ENCODE measurements around the gene TFEB.
A peak's percentile ranks its signal among the peaks of the same experiment; 100 is the strongest.
"Not testable (repeated sequence)": the region's sequence is repeated elsewhere in the genome, so short reads cannot be mapped to it uniquely, and the experiment has no call there.

TFEB gene

DNA sequence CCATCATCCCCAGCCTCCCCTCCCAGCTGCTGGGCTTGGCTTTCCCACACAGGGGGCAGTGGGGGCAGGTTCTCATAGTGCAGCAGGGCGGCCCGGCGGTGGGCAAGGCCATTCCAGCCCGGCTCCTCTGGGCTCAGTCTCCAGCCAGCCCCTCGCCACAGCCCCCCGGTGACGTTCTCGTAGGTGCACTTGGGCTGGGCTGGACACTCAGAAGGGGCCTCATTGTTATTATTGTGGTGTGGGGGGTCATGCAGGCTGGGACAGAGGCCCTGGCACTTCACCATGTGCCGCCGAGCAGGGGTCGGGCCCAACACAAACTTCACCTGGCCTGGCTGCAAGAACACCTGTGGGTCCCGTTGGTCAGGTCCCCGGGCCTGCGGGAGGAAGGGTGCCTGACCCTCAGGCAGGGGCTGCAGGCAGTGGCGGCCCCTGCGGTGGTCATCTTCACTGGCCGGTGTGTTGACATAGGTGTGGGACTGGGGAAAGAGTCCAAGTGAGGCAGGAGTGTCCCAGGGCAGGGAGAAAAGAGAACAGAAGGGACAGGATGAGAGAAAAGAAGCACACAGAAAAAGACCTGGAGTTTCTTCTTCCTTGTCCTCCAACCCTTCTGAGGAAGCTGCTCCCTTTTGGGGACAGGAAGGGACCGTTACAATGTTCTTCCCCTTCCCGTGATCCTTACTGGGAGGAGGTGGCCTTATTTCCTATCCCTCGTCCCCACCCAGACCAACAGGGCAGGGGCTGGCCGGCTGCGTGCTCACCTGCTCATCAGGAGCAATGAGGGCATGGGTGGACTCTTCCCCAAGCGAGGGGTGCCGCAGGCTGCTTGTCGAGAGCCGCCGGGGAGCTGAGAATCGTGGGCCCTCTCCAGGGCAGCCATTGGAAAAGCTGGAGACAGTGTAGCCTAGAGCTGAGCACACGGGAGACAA is 35.9 kb upstream of the TFEB start:
- Histone ChIP-seq H3K9me3 (no peaks in the 10 kb centered on the region), H3K4me1 (no peaks in the 10 kb centered on the region)
- in situ Hi-C loops (cut with MboI; ENCODE audit: low sequenced_read_pairs): no loop called here

DNA sequence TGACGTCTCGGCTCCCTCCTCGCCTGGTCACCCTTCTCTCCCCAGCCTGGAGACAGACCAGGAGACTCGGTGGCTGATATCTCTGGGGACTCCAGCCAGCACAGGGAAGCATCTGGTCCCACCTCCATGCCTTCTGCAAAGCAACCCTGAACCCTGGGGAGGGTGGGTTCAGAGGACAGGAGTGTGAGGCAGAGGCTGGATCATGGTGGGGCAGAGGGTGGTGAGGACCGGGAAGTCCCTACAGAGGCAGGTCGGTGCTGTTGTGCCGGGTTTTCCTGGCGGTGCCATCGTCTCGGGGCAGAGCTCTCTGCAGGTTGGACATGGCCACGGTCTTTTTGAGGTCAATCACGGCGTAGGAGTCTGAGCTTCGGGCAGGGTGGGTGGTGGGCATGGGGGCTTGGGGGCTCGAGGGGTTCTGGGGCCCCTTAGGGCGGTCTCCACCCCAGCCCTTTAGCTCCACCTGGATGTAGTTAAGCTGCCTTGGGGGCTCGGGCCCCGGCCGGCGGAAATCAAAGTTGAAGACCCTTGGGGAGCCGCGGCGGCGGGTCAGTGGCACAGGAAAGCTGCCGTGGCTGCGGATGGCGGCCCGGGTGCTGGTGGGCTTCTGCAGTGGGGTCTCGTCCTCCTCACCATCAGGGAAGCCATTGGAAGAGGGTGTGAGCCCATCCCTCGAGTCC is 35.1 kb upstream of the TFEB start:
- Histone ChIP-seq H3K36me3 (replicated peaks) (peaks cover 26% of the 10 kb centered on the region), H3K4me1 (no peaks in the 10 kb centered on the region), H3K27me3 (ENCODE audit: low read depth) (no peaks in the 10 kb centered on the region), H3K9me3 (no peaks in the 10 kb centered on the region), H3K4me3 (no peak overlapping the region)
- in situ Hi-C loops (cut with MboI; ENCODE audit: low sequenced_read_pairs): no loop called here
- DNase-seq (ENCODE audit: low spot score in 2 of 2): no peak

More for the DNA sequence above, 35.9 kb upstream of the TFEB start:
- no peak for DNase-seq (ENCODE audit: low spot score in 2 of 2)
- H3K27me3 ChIP-seq (ENCODE audit: low read depth): no peaks in the 10 kb centered on the region
- H3K4me3 ChIP-seq: no peak overlapping the region
- peaks cover 31% of the 10 kb centered on the region for H3K36me3 ChIP-seq (replicated peaks)

DNA sequence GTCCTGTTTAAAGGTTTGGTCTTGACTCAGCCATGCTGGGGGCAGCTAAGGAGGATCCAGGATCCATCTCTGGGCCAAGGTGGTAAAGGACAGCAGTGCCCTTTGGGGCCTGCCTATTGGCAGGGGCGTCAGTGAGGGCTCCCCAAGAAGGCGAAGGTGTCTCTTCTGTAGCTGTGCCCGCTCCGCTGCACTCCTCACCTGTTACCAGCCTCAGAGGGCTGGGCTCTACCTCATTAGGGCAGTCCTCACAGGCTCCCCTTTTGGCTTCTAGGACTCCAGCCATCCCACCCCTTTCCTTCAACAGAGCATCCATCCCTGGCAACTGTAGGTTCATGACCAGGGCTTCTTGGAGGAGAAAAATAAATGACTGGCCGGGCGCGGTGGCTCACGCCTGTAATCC is 34.0 kb upstream of the TFEB start:
- Histone ChIP-seq H3K4me1 (no peaks in the 10 kb centered on the region), H3K36me3 (replicated peaks) (peaks cover 14% of the 10 kb centered on the region), H3K27me3 (ENCODE audit: low read depth) (no peaks in the 10 kb centered on the region), H3K9me3 (no peaks in the 10 kb centered on the region), H3K4me3 (no peak overlapping the region)
- DNase-seq (ENCODE audit: low spot score in 2 of 2): no peak
- in situ Hi-C loops (cut with MboI; ENCODE audit: low sequenced_read_pairs): no loop called here

DNA sequence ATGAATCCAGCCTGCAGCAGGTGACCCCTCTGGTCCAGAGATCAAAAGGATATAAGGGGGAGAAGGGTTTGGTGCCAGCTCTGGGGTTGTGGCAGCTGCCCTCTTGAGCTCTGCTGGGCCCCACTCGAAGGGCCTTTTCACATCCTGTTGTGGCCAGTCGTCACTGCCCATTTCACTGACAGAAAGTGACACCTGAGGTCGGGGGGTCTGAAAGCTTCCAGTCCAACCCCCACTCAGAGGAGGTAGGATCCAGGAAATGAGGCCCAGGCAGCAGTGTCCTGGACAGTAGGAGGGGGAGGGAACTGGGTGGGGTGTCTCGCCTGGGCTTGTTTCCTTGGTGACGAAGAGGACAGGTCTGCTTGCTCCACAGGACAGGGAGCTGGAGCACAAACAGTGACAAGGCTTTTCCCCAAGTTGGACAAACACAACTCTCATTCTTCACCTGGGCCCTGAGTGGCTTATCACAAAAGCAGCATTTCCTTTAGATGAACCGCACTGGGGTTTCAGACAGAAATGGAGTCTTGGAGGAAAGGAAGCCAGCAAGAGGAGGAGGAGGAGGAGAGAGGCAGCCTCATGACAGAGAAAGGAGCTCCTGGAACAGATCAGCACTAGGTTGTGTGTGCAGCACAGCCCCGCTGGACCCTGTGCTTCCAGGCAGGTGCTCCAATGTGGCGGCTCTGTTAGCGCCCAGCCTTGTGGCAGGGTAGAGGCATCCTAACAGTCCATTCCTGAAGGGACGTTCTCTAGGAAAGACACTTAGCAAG is 33.3 kb upstream of the TFEB start:
- DNase-seq (ENCODE audit: low spot score in 2 of 2): no peak
- peaks cover 14% of the 10 kb centered on the region for H3K36me3 ChIP-seq (replicated peaks)
- in situ Hi-C loops (cut with MboI; ENCODE audit: low sequenced_read_pairs): no loop called here
- H3K27me3 ChIP-seq (ENCODE audit: low read depth): no peaks in the 10 kb centered on the region
- H3K9me3 ChIP-seq: no peaks in the 10 kb centered on the region
- H3K4me1 ChIP-seq: no peaks in the 10 kb centered on the region
- H3K4me3 ChIP-seq: no peak overlapping the region

DNA sequence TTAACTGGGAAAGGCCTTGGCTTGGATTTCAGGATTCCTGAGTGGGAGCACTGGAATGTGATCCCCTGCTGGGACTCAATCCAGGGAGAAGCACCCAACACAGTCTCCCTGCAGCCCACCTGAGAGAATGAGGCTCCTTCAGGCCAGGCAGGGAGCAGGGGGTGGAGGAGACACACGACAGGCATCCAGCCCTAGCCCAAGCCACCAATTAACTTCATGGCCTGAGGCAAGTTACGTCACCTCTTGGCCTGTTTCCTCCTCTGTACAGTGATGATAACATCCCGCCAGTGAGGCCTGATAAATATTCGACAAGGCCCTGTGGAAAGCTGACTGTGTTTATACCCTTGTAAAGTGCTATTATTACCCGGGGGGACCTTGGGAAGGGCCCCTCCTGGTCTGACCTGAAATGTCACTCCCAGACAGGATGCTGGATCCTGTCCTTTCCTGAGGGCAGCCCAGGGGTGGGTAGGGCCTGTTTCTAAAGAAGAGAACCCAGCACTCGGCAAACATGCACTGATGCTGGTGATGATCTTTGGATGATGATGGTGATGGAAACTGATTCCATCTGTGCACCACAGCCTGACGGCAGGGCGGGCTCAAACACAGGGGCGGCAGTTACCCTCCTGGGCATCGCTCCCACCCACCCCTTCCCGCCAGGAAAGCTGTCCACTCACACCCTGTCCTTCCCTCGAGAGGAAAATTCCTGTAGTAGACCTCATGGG is 31.9 kb upstream of the TFEB start:
- H3K27me3 ChIP-seq (ENCODE audit: low read depth): no peaks in the 10 kb centered on the region
- in situ Hi-C loops (cut with MboI; ENCODE audit: low sequenced_read_pairs): no loop called here
- no peaks in the 10 kb centered on the region for H3K9me3 ChIP-seq
- no peaks in the 10 kb centered on the region for H3K4me1 ChIP-seq
- H3K36me3 ChIP-seq (replicated peaks): peaks cover 11% of the 10 kb centered on the region
- DNase-seq (ENCODE audit: low spot score in 2 of 2): peak; percentile 22 to 66
- H3K4me3 ChIP-seq: no peak overlapping the region

DNA sequence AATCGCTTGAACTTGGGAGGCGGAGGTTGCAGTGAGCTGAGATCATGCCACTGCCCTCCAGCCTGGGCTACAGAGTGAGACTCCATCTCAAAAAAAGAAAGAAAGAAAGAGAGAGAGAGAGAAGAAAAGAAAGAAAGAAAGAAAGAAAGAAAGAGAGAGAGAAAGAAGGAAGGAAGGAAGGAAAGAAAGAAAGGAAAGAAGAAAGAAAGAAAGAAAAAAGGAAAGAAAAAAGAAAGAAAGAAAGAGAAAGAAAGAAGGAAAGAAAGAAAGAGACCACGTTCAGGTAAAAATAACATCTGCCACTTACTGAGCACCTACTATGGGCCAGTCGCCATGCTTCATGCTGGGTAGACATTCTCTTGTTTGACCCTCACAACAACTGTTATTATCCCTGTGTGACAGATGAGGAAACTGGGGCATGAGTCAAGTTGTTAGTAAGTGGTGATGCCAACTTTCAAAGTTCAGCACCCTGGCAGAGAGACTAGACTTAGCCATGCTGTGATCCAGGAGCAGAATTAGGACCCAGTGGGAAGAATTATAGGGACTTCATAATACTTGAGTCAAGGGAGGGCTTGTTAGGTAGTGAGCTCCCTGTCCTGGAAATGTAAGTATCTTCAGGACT is 30.7 kb upstream of the TFEB start:
- H3K27me3 ChIP-seq (ENCODE audit: low read depth); H3K36me3 ChIP-seq (replicated peaks); DNase-seq (ENCODE audit: low spot score in 2 of 2); in situ Hi-C loops (cut with MboI; ENCODE audit: low sequenced_read_pairs); H3K4me1 ChIP-seq; H3K4me3 ChIP-seq; H3K9me3 ChIP-seq: not testable (repeated sequence)

DNA sequence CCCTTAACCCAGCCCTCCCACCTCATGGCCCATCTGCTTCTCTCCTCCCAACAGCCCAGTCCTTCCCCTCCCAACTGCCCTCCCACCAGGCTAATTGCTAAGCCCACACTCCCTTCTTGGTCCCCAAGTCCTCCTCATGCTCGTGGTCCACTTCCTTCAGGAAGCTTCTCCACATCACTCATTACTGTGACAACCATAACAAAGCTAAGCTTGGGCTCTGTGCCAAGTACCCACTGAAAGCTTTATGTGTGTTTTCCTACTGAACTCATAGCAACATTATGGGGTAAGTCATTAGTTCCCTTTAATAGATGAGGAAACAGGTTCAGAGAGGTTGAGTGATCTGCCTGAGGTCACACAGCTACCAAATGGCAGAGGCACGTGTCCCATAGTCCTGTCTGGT is 28.1 kb upstream of the TFEB start:
- DNase-seq (ENCODE audit: low spot score in 2 of 2): no peak
- Histone ChIP-seq H3K9me3 (no peaks in the 10 kb centered on the region), H3K27me3 (ENCODE audit: low read depth) (no peaks in the 10 kb centered on the region), H3K4me1 (no peaks in the 10 kb centered on the region), H3K4me3 (no peak overlapping the region), H3K36me3 (replicated peaks) (no peaks in the 10 kb centered on the region)
- in situ Hi-C loops (cut with MboI; ENCODE audit: low sequenced_read_pairs): no loop called here

DNA sequence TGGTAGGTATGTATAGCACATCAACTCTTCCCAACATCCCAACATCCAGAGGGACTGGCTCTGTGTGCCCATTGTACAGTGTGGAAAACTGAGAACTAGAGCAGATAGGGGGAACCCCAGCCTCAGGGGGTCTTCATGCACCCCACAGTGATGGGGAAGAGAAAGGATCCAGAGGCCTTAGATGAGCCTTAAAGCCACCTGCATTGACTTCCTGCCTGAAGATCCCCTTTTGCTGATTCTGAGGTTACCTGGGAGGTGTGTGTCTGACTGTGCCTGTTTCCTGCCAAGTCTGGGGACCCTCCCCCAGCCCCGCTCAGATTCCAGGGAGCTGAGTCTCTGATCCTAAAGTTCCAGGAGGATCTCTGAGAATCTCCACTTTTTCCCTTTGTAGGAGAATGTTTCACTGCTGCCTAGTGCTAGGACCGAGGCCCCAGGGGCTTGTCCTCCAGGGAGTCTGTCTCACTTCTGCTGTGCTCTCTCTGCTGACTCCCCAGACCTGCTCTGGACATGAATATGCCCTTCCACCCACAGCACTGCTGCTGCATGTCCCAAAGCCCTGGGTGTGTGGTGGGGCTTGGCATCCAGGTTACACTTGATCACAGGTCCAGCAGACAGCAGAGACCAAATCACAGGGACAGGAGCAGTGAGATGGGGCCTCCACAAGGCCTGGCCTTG is 24.6 kb upstream of the TFEB start:
- DNase-seq (ENCODE audit: low spot score in 2 of 2): no peak
- Histone ChIP-seq H3K9me3 (no peaks in the 10 kb centered on the region), H3K36me3 (replicated peaks) (no peaks in the 10 kb centered on the region), H3K27me3 (ENCODE audit: low read depth) (no peaks in the 10 kb centered on the region), H3K4me3 (no peak overlapping the region), H3K4me1 (no peaks in the 10 kb centered on the region)
- in situ Hi-C loops (cut with MboI; ENCODE audit: low sequenced_read_pairs): no loop called here

DNA sequence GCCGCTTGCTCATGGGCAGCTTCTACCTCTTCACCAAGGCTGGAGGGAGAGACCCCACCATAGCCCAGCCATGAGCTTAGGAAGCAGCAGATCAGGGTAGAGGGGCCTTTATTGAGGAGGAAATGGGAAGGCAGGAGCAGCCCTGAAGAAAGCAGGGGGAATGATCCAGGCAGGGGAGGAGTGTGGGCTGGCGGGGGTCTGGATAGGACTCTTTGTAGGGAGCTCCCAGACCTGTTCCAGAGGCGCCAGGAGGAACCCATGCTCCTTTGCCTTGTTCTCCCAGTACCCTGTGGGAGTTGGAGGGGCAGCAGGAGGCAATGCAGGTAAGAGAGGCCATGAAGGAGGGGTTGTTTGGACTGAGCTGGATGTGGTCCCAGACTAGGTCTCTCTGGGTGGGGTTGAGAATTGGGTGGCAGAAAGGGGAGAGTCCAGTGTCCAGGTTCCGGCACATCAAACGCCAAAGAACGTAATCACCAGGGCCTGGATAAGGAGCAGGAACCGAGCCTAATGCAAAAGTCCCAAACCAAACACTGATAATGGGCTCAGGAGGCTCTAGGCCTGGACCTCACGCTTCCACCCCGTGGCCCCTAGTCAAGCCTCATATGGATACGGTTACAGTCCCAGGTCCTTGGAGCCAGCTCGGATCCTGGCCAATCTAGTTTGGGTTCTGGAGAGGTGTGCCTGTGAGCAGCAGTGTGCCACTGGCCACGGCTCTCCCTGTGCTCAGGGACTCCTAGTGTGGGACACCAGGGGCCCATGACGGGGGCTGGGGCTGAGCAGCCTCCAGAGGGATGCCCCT is 23.9 kb upstream of the TFEB start:
- in situ Hi-C loops (cut with MboI; ENCODE audit: low sequenced_read_pairs): no loop called here
- no peaks in the 10 kb centered on the region for H3K4me1 ChIP-seq

DNA sequence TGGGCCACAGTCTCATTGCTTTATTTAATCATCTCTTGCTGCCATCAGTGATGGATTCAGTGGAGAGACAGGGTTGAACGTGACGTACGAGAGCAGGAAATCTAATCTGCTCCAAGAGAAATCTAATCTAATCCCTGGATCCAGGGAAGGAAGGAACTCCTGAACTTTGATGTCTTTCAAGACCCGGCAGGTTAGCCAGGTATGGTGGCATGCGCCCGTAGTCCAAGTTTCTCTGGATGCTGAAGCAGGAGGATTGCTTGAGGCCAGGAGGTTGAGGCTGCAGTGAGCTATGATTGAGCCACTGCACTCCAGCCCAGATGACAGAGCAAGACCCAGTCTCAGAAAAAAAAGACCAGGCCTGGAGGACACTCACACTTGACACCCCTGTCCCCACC is 23.2 kb upstream of the TFEB start:
- Histone ChIP-seq H3K36me3 (replicated peaks) (no peaks in the 10 kb centered on the region), H3K4me3 (no peak overlapping the region), H3K9me3 (no peaks in the 10 kb centered on the region), H3K4me1 (no peaks in the 10 kb centered on the region), H3K27me3 (ENCODE audit: low read depth) (peaks cover 7% of the 10 kb centered on the region)
- DNase-seq (ENCODE audit: low spot score in 2 of 2): no peak
- in situ Hi-C loops (cut with MboI; ENCODE audit: low sequenced_read_pairs): no loop called here

More for the DNA sequence above, 23.9 kb upstream of the TFEB start:
- H3K27me3 ChIP-seq (ENCODE audit: low read depth): peaks cover 3% of the 10 kb centered on the region
- no peak for DNase-seq (ENCODE audit: low spot score in 2 of 2)
- no peaks in the 10 kb centered on the region for H3K36me3 ChIP-seq (replicated peaks)
- H3K4me3 ChIP-seq: no peak overlapping the region
- no peaks in the 10 kb centered on the region for H3K9me3 ChIP-seq

DNA sequence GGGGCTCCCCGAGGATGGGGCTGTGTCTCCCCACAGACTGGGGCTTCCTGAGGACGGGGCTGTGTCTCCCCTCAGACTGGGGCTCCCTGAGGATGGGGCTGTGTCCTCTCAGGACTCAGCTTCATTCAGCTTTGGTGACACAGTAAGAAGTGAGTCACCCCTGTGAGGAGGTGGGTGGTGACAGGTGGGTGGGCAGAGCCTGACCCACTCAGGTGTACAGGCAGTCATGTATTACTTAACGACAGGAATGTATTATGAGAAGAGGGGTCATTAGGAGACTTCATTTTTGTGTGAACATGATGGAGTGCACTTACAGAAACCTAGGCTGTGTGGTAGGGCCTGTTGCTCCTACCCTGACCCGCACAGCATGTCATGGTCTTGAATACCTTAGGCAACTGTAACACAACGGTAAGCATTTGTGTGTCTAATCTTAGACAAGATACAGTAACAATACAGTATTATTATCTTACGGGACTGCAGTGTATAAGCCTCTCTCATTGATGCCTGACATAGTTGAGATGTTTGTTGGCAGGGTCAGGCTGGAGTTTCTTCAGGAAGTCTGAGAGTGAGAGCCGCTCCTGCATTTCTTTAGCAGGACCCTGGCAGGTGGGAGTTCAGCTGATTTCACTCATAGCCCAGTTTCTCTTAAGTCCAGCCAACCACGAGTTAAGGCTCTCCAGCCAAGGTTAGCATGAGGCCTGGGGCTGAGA is 22.7 kb upstream of the TFEB start:
- peaks cover 13% of the 10 kb centered on the region for H3K27me3 ChIP-seq (ENCODE audit: low read depth)
- no peak for DNase-seq (ENCODE audit: low spot score in 2 of 2)
- no peaks in the 10 kb centered on the region for H3K36me3 ChIP-seq (replicated peaks)
- in situ Hi-C loops (cut with MboI; ENCODE audit: low sequenced_read_pairs): no loop called here
- no peaks in the 10 kb centered on the region for H3K9me3 ChIP-seq
- no peak overlapping the region for H3K4me3 ChIP-seq
- H3K4me1 ChIP-seq: no peaks in the 10 kb centered on the region

DNA sequence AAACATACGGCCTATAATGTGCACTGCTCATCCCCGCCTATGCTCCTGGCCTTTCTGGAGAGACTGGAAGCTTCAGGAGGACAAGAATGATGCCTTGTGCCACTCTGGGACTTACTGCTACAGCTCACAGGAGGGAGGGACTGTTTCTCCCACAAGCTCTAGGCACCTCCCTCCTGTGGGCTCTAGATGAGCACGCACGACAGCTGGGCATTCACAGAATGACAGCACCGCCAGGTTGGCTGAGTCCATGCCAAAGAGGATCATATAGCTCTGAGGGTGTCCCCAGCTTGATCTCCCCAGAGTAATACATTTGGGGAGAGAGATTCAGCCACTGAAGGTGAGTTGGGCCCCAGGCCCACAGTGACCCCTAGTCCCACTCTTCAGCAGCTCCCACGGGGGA is 21.9 kb upstream of the TFEB start:
- Histone ChIP-seq H3K36me3 (replicated peaks) (no peaks in the 10 kb centered on the region), H3K4me3 (no peak overlapping the region), H3K4me1 (no peaks in the 10 kb centered on the region), H3K9me3 (no peaks in the 10 kb centered on the region), H3K27me3 (ENCODE audit: low read depth) (peaks cover 13% of the 10 kb centered on the region)
- no peak for DNase-seq (ENCODE audit: low spot score in 2 of 2)
- in situ Hi-C loops (cut with MboI; ENCODE audit: low sequenced_read_pairs): no loop called here

Data from HAP-1 (cell line).